Fibroblast of skin of left biceps (primary cell): Measurements from ENCODE around the gene DDC.
"Not testable (repeated sequence)": the region's sequence is repeated elsewhere in the genome, so short reads cannot be mapped to it uniquely, and the experiment has no call there.

Experiments used
- DNase-seq, 2 experiments: peaks; one replicate each; pipeline ENCODE4 v3.0.0-alpha.2; 2013; ENCODE audit warnings: low read depth in 2 of 2

The DDC gene

DNA sequence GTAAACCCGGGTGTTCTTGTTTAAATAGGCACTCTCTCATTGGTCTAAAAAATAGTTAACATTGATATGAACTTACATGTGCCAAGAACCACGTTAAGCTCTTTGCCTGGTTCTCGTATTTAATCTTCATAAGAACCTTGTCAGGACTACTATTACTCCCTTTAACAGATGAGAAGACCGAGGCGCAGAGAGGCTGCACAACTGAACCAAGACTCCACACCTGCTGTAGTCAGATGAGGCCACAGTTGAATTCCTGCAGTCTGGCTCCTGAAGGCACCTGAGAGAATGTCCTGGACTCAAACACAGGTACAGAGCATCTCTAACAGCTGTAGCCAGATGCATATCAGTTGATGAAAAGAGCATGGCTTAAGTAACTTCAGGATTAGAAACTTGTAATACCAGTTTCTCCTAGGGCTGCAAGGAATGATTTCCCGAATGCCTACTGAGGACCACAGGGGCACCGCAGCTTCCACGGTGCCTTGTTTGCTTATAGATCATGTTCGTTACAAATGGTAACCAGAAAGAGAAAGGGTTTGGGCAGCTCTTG, 9.5 kb downstream of the DDC start:
- DNase-seq: no peak

DNA sequence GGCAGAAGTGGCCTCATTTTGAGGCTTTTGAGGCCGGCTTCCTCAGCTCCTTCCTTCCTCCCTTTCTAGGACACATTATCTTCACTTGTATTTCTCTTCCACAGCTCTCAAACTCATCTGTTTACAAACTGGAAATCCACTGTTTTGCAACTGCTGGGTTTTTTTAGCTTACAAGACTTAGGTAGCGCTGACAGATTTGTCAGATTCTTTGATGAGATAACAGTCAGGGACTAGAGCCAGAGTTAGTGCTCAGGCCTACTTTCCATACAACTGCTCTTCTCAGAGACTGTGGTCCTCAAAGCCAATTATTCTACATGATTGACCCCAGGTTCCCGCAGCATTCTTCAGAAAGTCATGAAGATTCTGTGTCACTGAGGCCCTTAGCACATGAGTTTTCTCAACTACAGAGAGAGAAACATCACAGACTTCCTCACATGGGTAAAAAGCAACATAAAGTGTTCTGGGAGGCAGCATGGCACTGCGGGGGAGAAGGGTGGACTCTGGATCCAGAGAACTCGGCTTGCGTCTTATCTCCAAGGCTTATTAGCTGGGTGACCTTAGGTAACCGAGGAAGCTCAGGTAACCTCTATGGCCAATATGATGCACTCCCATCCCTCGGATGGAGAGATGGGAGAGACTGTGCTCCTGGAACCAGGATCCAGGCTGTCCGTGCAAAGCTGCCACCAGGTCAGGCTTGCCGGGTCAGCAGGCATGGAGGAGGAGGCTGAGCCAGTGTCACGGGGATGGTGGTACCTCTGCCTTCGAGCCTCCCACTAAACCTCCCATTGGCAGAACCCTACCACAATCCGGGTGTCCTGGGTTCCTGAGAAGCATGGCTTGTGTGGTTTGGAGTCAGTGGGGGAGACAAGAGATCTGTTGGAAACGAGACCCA, 10.5 kb downstream of the DDC start:
- DNase-seq: no peak

DNA sequence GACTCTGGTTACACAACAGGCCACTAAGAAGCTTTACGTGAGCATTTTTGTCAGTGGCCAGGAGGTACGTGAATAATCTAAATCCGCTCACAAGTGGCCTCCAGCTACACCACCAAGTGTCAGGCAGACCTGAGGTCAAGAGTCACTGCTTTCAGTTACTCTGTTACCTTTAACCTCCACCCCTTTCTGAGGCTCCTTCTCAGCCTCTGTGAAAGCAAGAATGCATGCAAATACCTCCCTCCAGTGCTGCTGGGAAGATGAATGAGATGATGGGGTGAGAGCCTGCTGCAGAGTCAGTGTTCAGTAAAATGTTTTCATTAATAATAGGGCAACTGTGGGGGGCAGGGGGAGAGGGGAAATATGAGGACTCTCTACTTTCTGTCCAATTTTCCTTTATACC, 11.2 kb downstream of the DDC start:
- DNase-seq: no peak

DNA sequence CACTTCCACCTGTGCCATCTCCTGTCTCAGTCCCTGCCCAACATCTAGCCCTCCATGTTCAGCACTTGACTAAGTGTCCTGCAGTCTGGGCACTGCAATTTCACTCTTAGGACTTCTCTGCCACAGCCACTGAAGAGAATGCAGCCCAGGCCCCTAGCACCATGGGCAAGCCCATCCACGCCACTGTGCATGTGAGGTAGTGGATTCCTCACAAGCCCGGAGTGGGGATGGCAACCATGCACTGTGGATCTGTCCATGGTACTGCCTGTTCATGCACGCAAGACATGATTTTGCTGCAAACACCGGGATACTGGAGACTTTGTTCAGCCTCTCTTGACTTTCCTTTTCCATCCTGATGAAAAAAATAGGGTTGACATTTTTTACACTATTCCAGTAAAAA, 12.3 kb downstream of the DDC start:
- no peak for DNase-seq

DNA sequence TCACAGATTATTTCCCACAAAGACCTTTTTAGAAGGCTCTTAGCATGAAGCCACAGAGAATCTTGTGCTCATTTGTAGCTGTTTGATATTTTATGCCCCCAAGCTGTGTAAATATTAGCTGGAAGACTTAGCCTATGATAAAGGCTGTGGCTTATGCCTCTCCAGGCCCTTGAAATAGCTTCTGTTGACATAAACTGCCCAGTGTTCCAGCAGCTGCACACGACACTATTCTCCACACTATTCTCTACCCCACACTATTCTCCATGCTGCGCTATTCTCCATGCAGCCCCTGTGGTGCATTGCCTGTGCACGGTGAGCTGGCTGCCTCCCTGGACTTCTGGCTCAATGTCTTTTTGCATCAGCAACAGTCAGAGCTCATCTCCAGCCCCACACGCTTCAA, 13.1 kb downstream of the DDC start:
- DNase-seq: no peak

DNA sequence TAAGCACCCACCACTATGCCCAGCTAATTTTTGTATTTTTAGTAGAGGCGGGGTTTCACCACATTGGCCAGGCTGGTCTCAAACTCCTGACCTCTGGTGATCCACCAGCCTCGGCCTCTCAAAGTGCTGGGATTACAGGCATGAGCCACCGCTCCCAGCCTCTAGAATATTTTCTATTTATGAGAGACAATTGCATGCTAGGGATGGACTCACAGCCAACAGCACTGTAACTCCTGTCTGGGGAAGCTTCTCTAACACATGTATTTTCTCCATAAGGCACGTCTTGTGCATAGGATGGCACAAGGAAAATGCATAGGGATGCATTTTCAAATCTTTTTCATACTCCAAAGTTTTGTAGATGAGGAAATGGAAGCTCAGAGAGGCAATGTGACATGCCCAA, 19.6 kb downstream of the DDC start:
- not testable (repeated sequence) for DNase-seq

DNA sequence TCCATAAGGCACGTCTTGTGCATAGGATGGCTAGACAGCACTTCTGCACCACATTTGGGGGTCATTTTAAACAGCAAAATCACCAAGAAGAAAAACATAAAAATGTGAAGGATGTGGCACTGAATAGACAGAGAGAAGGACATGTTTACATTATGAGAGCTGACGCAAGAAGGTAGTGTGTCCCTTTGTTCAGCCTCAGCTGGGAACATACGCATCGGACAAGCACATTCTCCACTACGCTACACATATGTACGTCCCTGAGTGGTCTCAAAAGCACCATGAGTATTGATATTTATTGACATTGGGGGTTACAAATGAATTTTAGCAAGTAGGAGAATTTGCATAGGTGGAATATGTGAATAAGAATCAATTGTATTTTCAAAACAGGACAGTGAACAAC, 20.2 kb downstream of the DDC start:
- DNase-seq: no peak

DNA sequence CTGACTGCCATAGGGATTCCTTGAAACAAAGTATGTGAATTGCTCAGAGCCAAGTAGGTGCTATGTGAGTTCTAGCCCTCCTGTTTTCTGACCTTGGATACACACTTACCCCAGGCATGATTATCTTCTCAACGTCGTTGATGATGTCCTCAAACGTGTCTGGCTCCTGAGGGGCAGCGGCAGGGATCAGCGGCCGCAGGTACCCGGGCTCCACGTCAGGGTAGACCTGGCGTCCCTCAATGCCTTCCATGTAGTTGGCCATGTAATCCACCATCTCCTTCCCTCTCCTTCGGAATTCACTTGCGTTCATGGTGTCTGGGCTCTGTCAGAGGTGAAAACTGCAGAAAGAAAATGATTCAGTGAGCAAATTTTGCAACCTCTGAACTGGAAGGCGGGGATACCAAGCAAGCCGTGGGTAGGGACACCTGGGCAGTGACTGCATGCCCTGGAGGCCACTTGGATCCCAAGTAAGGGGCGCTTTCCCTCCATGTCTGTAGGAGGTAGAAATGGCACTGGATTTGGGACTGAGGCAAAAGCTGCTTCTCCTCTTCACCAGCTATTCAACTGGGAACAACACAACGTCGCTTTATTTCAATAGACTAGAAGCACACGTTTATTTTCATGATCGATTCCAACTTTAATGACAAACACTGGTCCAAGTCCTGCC, 21.3 kb downstream of the DDC start:
- DNase-seq: no peak

DNA sequence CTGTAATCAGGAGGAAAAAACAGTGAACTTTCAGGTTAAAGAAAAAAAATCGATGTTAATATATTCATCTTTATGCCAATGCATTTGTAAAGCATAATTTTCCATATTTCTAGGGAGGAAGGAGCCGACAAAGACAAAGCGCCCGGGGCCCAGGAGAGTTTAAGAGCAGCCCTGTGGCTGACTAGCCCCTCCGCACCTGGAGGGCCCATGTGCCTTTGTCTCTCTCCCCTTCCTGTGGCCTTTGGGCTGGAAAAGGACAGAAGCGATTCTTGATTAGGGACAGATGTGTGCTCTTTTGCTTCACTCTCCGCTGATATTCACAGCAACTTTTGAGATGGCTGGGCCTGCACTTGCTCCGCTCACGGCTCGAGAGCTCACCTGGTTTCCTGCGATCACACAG, 23.1 kb downstream of the DDC start:
- no peak for DNase-seq

DNA sequence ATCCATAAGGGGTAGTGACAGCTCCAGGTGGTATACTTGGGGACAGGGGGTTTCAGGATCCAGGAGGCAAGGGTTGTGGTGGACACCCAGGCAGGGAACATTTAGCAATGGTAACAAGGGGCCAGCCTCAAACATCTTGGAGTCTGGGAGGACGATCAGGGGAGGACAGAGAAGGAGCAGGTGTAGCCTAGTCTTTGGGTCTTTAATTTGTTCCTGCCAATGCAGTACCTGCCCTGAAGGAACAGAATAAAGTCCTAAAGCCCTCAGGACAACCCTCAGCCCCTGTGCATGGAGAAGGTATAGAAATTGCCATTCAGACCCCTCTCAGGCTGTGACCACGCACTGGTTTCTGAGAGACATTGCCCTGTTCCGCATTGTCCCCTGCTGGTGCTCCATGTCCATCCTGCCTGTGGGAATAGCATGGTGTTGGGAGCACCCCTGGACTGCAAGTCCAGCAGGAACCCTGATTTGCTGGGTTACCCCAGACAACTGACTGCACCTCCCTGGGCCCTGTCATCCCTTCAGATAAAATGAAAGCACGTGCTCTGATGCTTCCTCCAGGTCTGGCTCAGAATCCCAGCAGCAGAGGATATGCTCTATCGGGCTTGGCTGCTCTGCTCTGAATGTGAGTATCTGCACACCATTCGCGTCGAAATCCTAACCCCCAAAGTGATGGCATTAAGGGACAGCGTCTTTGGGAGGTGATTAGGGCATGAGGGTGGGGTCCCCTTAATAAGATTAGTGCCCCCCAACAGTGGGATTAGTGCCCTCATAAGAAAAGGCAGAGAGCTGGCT, 24.2 kb downstream of the DDC start:
- DNase-seq: no peak

DNA sequence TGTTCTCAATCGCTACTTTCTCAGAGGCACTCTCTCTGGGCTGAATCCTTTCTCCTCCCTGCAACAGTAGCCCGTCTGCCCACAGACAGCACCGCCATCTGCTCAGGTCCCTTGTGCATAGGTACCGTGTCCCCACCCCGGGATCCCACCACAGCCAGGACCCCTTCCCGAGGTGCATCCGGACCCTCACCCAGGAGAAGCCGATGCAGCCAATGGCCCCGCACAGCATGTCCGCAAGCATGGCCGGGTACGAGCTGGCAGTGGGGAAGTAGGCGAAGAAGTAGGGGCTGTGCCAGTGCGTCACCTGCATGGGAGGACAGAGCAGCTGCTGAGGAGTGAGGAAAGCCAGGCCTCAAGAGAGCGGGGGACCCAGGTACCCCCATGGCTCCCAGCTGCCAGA, 25.5 kb downstream of the DDC start:
- DNase-seq: no peak

DNA sequence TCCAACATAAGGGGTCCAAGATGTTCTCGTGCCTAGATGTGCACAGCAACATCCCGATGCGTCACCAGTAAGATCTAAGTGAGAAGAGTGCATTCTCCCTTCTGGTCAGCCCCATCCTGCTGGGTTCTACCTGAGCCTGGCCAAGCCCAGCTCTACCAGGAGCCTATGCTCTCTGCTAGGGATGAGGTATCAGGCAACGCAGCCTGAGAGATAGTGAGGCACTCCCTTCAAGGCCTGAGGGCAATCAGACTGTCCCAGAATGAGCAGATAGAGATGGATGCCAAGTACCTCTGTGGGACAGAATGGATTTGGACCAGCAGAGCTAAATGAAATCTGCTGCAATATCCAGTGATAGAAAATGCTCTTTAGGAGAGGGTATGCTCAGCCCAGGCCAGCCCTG, 26.7 kb downstream of the DDC start:
- no peak for DNase-seq

DNA sequence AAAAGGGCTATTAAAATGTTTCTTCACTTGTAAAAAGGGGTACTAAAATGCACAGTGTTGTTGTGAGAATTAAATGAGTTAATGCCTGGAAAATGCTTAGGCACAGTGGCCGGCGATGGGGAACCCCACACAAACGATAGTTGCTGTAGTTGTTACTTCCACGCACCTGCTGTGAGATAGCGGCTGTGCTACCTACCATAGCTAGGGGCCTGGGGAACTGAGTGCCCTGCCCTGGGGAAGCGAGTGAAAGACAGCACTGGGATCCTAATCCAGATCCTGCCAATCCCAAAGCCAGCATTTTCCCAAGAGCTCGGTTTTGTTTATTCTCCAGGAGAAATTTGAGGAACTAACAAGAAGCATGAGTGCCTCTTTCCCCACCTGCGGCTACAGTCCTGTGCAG, 27.8 kb downstream of the DDC start:
- DNase-seq: no peak

DNA sequence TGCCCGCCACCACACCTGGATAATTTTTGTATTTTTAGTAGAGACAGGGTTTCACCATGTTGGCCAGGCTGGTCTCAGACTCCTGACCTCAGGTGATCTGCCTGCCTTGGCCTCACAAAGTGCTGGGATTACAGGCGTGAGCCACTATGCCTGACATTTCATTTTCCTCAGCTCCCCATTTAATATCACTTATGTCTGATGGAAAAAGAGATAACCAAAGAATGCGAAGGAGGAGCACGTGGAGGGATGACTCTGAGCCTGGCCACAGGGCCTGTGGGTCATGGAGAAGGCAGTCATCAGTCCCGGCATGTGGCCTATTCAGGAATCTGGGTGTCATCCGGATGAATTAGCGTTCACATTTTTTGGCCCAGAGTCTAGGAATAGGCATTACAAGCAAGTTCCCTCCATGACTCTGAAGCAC, 29.9 kb downstream of the DDC start:
- peak in 1 of 2 experiments; percentile 13 for DNase-seq

DNA sequence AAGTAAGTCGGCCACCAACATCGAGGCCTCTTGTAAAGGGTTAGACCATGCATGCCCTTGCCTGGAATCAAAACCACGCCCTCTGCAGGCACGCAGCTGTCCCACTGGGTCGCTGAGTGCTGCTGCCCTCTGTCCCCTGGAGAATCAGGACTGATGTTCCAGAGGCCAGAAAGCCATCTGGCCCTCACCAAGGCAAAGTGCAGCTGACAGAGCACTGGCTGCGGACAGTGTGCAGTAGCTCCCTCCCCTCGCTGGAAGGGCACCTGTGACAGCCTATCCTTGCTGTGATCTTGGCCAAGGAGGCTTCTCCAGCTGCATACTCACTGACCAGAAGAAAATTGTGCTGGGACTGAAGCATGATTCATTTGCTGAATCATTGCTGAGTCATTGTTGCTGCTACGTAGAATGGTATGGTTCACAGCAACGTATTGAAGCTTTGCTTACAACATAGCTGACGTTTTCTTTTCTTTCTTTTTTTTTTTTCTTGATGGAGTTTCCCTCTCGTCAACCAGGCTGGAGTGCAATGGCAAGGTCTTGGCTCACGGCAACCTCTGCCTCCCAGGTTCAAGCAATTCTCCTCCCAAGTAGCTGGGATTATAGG, 30.4 kb downstream of the DDC start:
- peak; percentile 81 to 83 for DNase-seq

DNA sequence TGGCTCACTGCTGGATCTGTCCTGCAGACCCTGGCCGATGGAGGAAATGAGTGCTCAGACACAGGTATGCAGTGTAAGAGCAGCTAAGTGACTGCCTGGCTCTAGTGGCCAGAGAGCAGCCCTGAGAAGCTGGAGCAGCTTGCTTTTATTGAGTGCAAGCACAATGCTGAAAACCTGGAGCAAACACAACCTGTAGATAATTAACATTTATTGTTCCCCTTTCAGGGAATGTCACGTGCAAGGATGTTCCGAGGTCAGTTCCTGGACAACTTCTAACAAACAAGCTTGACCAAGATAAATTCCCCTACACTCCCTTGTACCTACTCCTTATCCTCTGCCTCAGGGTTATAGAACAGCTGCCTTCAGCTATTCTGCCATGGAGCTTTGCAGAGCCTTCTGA, 31.3 kb downstream of the DDC start:
- no peak for DNase-seq

DNA sequence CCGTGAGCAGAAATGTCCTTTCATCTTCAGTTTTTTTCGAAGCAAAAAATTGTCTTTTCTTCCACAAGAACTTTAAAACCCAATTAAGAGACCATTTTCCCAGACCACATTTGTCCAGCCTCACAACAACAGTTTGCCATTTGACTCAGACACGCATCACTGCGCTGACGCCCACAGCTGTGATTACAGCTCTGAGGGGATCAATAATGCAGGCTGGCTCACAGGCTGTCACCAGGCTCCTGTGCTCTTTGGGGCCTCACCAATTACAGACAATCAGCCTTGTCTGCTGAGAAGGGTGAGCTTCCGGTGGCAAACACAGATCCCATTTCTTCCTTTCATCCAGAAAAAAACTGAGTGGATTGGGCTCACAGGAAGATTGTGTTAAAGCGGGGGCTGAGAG, 33.3 kb downstream of the DDC start:
- no peak for DNase-seq

DNA sequence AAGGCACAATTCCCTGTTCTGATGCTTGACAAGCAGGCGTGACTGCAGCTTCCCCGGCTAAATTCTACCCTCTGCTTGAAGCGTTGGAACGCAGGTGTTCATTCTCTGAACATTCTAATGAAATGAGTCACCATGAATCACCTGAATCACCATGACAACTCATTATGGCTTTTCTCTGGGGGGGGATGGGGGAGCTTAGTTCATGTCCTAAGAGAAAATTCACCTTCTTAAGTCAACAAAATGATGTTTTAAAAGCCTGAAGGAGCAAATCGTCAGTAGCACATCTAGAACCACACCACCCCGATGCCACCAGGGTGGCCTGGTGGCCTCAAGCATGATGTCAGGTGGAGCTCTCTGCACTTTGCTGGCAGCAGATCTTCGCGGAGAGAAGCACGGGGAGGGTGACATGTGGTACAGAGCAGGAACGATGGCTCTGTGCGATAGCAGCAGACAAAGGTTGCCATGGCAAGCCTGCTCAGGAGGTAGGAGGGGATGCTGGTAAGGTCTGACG, 33.7 kb downstream of the DDC start:
- no peak for DNase-seq

DNA sequence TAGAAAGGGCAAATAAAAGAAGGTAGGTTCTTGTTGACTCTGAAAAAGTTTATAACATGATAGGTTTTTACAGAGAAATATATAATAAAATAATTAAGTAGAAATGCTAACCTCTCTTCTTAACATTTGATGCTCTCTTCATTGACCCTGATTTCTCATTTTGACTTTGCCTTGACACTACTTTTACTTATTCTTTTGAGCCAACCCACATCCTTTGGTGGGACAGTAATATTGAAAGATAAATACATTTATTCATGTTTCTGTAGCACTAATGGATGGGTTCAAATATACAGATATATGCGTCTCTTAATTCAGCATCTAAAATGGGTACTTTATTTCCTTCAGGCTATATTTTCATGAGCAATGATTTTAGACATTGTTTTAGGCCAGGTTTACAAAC, 34.4 kb downstream of the DDC start:
- DNase-seq: no peak

DNA sequence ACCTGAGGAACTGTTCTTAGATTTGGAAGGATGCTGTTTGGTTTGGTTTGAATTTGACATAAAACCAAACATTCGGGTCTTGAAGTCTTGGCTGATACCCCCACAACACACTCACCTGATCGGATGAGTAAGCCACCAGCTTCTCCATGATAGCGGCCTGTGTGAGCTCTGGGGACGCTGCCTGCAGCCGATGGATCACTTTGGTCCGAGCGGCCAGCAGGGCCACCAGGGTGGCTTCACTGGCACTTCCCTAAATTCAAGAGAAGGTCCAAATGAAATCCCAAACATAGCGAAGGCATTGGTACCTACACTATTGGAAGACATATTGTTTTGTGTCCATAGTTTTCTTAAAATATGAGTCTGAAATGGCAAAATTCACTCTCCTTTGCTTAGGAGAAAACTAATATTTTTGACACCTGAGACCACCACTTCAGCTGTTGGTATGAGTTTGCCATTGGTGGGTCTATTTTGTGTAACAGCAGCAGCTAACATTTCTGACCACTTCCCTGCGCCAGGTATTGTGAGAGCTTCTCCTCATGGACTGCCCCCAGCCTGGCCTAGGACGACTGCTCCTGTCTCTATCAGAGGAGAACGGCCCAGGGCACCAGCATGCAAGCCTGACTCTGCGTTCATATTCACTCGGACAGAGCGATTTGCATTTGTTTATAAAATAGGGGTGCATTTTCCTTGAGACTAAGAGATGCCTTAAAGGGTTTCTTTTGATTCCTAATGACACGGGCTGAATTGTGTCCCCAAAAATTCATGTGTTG, 35.9 kb downstream of the DDC start:
- DNase-seq: no peak
